MCF 10A (cell line): Measurements from ENCODE around the gene KRT4. TPM values are rescaled to one million over a fixed set of nuclear protein-coding genes. Genes with fewer than 3 reads are reported as not detected.

ENCODE experiments used
- BruUV-seq: library from RNA; stranded (reverse); fragments of 400-500 nt; replicated peaks from 2 replicates; lab custom pipeline; 2021; lab: Mats Ljungman, UMichigan
- CTCF ChIA-PET: fragments of 300-600 bp; sonication (Branson Sonifier 250); formaldehyde crosslinking; extraction: SDS; loops from one replicate; lab custom pipeline; 2021; ENCODE audit warnings: antibody characterized with exemption, inconsistent platforms; lab: Yijun Ruan, JAX
- POLR2A ChIA-PET: fragments of 300-600, 350-650 bp; sonication (Branson Sonifier 250); formaldehyde crosslinking; extraction: SDS; loops from one replicate; lab custom pipeline; 2020; ENCODE audit warnings: antibody characterized with exemption, inconsistent platforms; lab: Yijun Ruan, JAX
- DNase-seq: peaks from one replicate; pipeline ENCODE4 v3.0.0-alpha.2; 2018; ENCODE audit not compliant: unreplicated experiment
- H3K27ac Mint-ChIP-seq: one replicate; pipeline ENCODE4 v1.8.0; 2022; ENCODE audit warnings: mild to moderate bottlenecking, low read depth, mixed read lengths; ENCODE audit not compliant: unreplicated experiment
- H3K27me3 Mint-ChIP-seq: one replicate; pipeline ENCODE4 v1.8.0; 2022; ENCODE audit warnings: mixed read lengths; ENCODE audit not compliant: insufficient read depth, unreplicated experiment
- H3K36me3 Mint-ChIP-seq: one replicate; pipeline ENCODE4 v1.8.0; 2022; ENCODE audit warnings: mild to moderate bottlenecking, moderate library complexity, mixed read lengths; ENCODE audit not compliant: insufficient read depth, unreplicated experiment
- H3K4me1 Mint-ChIP-seq: one replicate; pipeline ENCODE4 v1.8.0; 2022; ENCODE audit warnings: mixed read lengths; ENCODE audit not compliant: insufficient read depth, unreplicated experiment
- H3K4me3 Mint-ChIP-seq: one replicate; pipeline ENCODE4 v1.8.0; 2022; ENCODE audit warnings: mild to moderate bottlenecking, moderate library complexity, mixed read lengths; ENCODE audit not compliant: unreplicated experiment
- H3K9me3 Mint-ChIP-seq: one replicate; pipeline ENCODE4 v1.8.0; 2022; ENCODE audit warnings: mixed read lengths; ENCODE audit not compliant: unreplicated experiment
- CTCF ChIP-seq: fragments of 200-600 bp; IDR thresholded peaks from one replicate; pipeline ENCODE4 v1.8.0; 2022; ENCODE audit warnings: antibody characterized with exemption, mild to moderate bottlenecking; ENCODE audit not compliant: unreplicated experiment
- intact Hi-C: fragments of 100-400 bp; cut with micrococcal nuclease; formaldehyde crosslinking; loops from 2 replicates; pipeline ENCODE4 v1.14.1; 2022
- total RNA-seq: library from RNA; stranded (reverse); gene quantifications from 2 replicates; pipeline ENCODE4 v1.2.3, GENCODE V29; 2022

The KRT4 gene
- total RNA-seq, 1 experiment from 2014 or later: not detected

GRCh38 chr12:52771505-52771904, 42.4 kb downstream of the KRT4 start:
- H3K27ac Mint-ChIP-seq: no peak overlapping the region
- no peak for DNase-seq
- H3K36me3 Mint-ChIP-seq: no peaks in the 10 kb centered on the region
- intact Hi-C loops: no loop called here
- no peak overlapping the region for H3K4me3 Mint-ChIP-seq
- CTCF ChIA-PET: interaction anchor here (0.6 kb wide), 1 partner anchor 165 kb away, joined by 4 read pairs; no protein-coding TSS in a partner anchor
- no peaks in the 10 kb centered on the region for H3K4me1 Mint-ChIP-seq
- POLR2A ChIA-PET: no interaction called here
- peaks cover 46% of the 10 kb centered on the region for H3K27me3 Mint-ChIP-seq
- no peak for TF ChIP-seq CTCF
- H3K9me3 Mint-ChIP-seq: no peaks in the 10 kb centered on the region
- BruUV-seq: no TSS peak

GRCh38 chr12:52771088-52771487, 42.8 kb downstream of the KRT4 start:
- H3K27me3 Mint-ChIP-seq: peaks cover 43% of the 10 kb centered on the region
- no peak for DNase-seq
- no peak for TF ChIP-seq CTCF
- no peak overlapping the region for H3K4me3 Mint-ChIP-seq
- H3K4me1 Mint-ChIP-seq: no peaks in the 10 kb centered on the region
- no peak overlapping the region for H3K27ac Mint-ChIP-seq
- ChIA-PET POLR2A (no interaction called here), CTCF (no interaction called here)
- H3K36me3 Mint-ChIP-seq: no peaks in the 10 kb centered on the region
- no TSS peak for BruUV-seq
- intact Hi-C loops: no loop called here
- no peaks in the 10 kb centered on the region for H3K9me3 Mint-ChIP-seq

- H3K4me3 Mint-ChIP-seq: no peak overlapping the region
- no TSS peak for BruUV-seq
- peaks cover 43% of the 10 kb centered on the region for H3K27me3 Mint-ChIP-seq
- H3K9me3 Mint-ChIP-seq: no peaks in the 10 kb centered on the region
- ChIA-PET CTCF (interaction anchor here (0.7 kb wide), 1 partner anchor 940 kb away, joined by 3 read pairs; no protein-coding TSS in a partner anchor), POLR2A (interaction anchor here (1.2 kb wide), 1 partner anchor 26 kb away, joined by 3 read pairs; no protein-coding TSS in a partner anchor)
- no peak for TF ChIP-seq CTCF
- H3K36me3 Mint-ChIP-seq: no peaks in the 10 kb centered on the region
- no peak for DNase-seq
- H3K27ac Mint-ChIP-seq: no peak overlapping the region
- intact Hi-C loops: no loop called here
- no peaks in the 10 kb centered on the region for H3K4me1 Mint-ChIP-seq
Measured at GRCh38 chr12:52769946-52770345, 44.0 kb downstream of the KRT4 start.

GRCh38 chr12:52769354-52769753, 44.6 kb downstream of the KRT4 start:
- Mint-ChIP-seq H3K27me3 (peaks cover 43% of the 10 kb centered on the region), H3K4me3 (no peak overlapping the region), H3K27ac (no peak overlapping the region), H3K4me1 (no peaks in the 10 kb centered on the region), H3K36me3 (no peaks in the 10 kb centered on the region), H3K9me3 (no peaks in the 10 kb centered on the region)
- POLR2A ChIA-PET: no interaction called here
- CTCF ChIA-PET: no interaction called here
- DNase-seq: no peak
- BruUV-seq: no TSS peak
- intact Hi-C loops: no loop called here
- TF ChIP-seq CTCF: no peak
